Thoracic aorta (tissue), 2 donors: Measurements from ENCODE around the gene ARPP19. TPM values are rescaled to one million over a fixed set of nuclear protein-coding genes. Genes with fewer than 3 reads are reported as not detected.

Source experiments
- ATAC-seq: fragments of 150-250 bp; one replicate; pipeline ENCODE4 v1.8.0; 2017; ENCODE audit warnings: low read depth; ENCODE audit not compliant: insufficient number of reproducible peaks, low FRiP score
- DNase-seq: peaks from one replicate; pipeline ENCODE4 v3.0.0-alpha.2; 2020; ENCODE audit warnings: low spot score
- H3K27ac ChIP-seq, 2 donors: fragments of 200-600 bp; sonication (generic); 1 replicate in 1 of 2; 2 replicates in 1 of 2; pipeline ENCODE4 v1.5.1; 2016; ENCODE audit warnings: mild to moderate bottlenecking in 2 of 2, moderate library complexity in 2 of 2
- H3K27me3 ChIP-seq: fragments of 200-600 bp; sonication (generic); replicated peaks from 2 replicates; pipeline ENCODE4 v1.6.0; 2016; ENCODE audit warnings: mild to moderate bottlenecking; ENCODE audit not compliant: insufficient read depth
- H3K36me3 ChIP-seq: fragments of 200-600 bp; sonication (generic); one replicate; pipeline ENCODE4 v1.5.1; 2016
- H3K4me1 ChIP-seq, 2 donors: fragments of 200-600 bp; sonication (generic); 1 replicate in 1 of 2; 2 replicates in 1 of 2; pipeline versions ENCODE4 v1.5.1 to v1.6.0; 2016; ENCODE audit warnings: low read depth in 2 of 2, mild to moderate bottlenecking in 1 of 2; ENCODE audit not compliant: control insufficient read depth in 1 of 2
- H3K4me3 ChIP-seq: fragments of 200-600 bp; sonication (generic); 2 replicates; pipeline ENCODE4 v1.5.1; 2016; ENCODE audit warnings: mild to moderate bottlenecking
- H3K9me3 ChIP-seq: fragments of 200-600 bp; sonication (generic); 2 replicates; pipeline ENCODE4 v1.5.1; 2016
- total RNA-seq, 2 donors: library from RNA; depleted of rRNA; stranded (reverse); fragments of >200 nt; gene quantifications; one replicate each; pipeline versions ENCODE4 v1.1.0 to v1.2.3, GENCODE V29; 2016
- TF ChIP-seq, protein P1 (sequence below): fragments of 200-600 bp; sonication (generic); IDR thresholded peaks from one replicate; pipeline ENCODE4 v1.5.1; 2019; ENCODE audit warnings: antibody characterized with exemption

ARPP19 gene
- total RNA-seq, 2 donors from 2014 or later, result 102 to 172 TPM

DNA sequence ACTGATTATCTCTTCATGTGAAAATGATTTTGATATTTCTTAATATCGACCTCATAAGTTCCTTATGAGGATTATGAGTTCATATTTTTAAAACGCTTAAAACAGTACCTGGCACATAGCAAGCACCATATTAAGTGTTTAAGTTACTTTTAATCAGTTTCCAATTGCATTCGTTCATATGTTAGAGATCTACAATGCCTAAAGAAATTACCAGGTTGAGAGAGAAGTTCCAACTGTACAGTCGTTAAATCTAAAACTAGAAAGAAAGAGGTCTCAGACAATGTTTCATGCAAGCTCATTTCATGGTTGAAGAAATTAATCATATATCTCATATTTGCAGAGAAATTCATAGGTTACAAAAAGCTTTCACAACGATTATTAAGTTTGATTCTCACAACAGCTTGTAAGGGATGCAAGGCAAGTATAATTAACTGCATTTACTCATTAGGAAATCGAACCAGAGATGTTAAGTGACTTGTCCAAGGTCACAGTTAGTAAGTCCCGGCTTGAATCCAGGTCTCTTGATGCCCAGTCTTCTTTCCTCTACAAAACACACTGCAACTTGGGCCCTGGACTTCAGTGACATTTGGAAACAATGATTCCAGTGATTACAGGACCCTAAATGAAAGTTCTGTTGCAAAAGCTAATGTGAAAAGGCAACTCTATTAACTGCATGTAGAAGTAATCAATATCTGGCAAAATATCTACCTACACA lies 41.5 kb downstream of the ARPP19 start:
- ATAC-seq (no peak), DNase-seq (no peak)
- TF ChIP-seq, protein P1, sequence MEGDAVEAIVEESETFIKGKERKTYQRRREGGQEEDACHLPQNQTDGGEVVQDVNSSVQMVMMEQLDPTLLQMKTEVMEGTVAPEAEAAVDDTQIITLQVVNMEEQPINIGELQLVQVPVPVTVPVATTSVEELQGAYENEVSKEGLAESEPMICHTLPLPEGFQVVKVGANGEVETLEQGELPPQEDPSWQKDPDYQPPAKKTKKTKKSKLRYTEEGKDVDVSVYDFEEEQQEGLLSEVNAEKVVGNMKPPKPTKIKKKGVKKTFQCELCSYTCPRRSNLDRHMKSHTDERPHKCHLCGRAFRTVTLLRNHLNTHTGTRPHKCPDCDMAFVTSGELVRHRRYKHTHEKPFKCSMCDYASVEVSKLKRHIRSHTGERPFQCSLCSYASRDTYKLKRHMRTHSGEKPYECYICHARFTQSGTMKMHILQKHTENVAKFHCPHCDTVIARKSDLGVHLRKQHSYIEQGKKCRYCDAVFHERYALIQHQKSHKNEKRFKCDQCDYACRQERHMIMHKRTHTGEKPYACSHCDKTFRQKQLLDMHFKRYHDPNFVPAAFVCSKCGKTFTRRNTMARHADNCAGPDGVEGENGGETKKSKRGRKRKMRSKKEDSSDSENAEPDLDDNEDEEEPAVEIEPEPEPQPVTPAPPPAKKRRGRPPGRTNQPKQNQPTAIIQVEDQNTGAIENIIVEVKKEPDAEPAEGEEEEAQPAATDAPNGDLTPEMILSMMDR, result no peak
- Histone ChIP-seq H3K36me3 (no peaks in the 10 kb centered on the region), H3K9me3 (no peaks in the 10 kb centered on the region), H3K27ac (no peak overlapping the region), H3K4me1 (peaks cover 13 to 24% of the 10 kb centered on the region in 2 donors), H3K27me3 (no peaks in the 10 kb centered on the region), H3K4me3 (peak overlapping the region; percentile 95)

DNA sequence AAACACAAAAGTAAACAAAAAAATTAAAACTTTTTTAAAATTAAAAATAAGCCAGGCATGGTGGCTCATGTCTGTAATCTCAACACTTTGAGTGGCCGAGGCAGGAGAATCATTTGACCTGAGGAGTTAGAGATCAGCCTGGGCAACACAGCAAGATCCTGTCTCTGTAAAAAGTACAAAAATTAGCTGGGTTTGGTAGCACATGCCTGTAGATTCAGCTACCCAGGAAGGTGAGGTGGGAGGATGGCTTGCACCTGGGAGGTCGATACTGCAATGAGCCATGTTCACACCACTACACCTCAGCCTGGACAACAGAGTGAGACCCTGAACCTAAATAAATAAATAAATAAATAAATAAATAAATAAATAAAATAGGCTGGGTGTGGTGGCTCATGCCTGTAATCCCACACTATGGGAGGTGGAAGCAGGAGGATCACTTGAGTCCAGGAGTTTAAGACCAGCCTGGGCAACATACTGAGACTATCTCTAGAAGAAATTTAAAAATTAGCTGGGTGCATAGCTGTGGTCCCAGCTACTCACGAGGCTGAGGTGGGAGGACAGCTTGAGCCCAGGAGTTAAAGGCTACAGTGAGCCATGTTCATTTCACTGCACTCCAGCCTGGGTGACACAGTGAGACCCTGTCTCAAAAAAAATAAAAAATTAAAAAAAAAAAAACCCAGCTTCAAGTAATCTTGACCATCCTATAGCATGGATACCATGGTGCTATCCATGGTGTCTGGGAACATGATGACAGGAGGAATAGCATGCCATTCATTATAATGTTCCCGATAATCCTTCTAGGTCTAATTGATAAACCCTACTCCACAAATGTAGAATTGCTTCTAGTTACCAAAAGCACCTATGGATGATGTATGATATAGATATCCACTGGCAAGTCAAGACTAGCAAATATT lies 44.4 kb downstream of the ARPP19 start:
- Histone ChIP-seq H3K27ac (no peak overlapping the region), H3K36me3 (no peaks in the 10 kb centered on the region), H3K4me1 (peaks cover 8 to 17% of the 10 kb centered on the region in 2 donors), H3K27me3 (no peaks in the 10 kb centered on the region), H3K9me3 (no peaks in the 10 kb centered on the region), H3K4me3 (no peak overlapping the region)
- TF ChIP-seq, protein P1, result no peak
- DNase-seq (no peak), ATAC-seq (no peak)

- Histone ChIP-seq H3K9me3 (no peaks in the 10 kb centered on the region), H3K4me3 (no peak overlapping the region), H3K27me3 (no peaks in the 10 kb centered on the region), H3K4me1 (peaks cover 8 to 15% of the 10 kb centered on the region in 2 donors), H3K36me3 (no peaks in the 10 kb centered on the region), H3K27ac (no peak overlapping the region)
- TF ChIP-seq, protein P1, result no peak
- ATAC-seq, result no peak
- no peak for DNase-seq
Measured at GRCh38 chr15:52523647-52524046, 45.2 kb downstream of the ARPP19 start.

DNA sequence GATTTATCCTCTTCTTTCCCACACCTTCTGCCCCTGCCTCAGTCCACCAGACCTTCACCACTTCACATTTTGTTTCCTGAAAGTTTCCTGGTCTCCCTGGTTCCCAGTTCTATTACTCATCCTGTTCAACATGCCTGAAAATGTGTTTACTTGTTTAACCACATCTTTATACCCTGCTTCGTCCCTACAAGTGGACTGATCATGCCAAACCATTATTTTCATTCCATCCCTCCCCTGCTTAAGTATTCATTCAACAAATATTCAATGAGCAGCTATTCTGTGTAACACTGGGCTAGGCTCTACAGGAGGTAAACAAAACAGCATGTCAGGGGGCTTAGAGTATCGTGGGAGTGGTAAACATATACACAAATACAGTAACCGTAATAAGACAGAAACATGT lies 45.6 kb downstream of the ARPP19 start:
- Histone ChIP-seq H3K36me3 (no peaks in the 10 kb centered on the region), H3K27me3 (no peaks in the 10 kb centered on the region), H3K4me3 (no peak overlapping the region), H3K4me1 (peaks cover 11 to 15% of the 10 kb centered on the region in 2 donors), H3K9me3 (no peaks in the 10 kb centered on the region), H3K27ac (no peak overlapping the region)
- ATAC-seq (no peak), DNase-seq (no peak)
- TF ChIP-seq, protein P1, result no peak

- H3K4me1 ChIP-seq, result peaks cover 6% of the 10 kb centered on the region in 2 donors
- H3K4me3 ChIP-seq, result no peak overlapping the region
- DNase-seq, result no peak
- no peaks in the 10 kb centered on the region for H3K9me3 ChIP-seq
- ATAC-seq, result no peak
- no peaks in the 10 kb centered on the region for H3K36me3 ChIP-seq
- no peak overlapping the region for H3K27ac ChIP-seq
- TF ChIP-seq, protein P1, result no peak
- H3K27me3 ChIP-seq, result no peaks in the 10 kb centered on the region
Measured at GRCh38 chr15:52521682-52522081, 47.1 kb downstream of the ARPP19 start.
